ENCODE results near the gene TINAGL1.

TINAGL1 gene

DNA sequence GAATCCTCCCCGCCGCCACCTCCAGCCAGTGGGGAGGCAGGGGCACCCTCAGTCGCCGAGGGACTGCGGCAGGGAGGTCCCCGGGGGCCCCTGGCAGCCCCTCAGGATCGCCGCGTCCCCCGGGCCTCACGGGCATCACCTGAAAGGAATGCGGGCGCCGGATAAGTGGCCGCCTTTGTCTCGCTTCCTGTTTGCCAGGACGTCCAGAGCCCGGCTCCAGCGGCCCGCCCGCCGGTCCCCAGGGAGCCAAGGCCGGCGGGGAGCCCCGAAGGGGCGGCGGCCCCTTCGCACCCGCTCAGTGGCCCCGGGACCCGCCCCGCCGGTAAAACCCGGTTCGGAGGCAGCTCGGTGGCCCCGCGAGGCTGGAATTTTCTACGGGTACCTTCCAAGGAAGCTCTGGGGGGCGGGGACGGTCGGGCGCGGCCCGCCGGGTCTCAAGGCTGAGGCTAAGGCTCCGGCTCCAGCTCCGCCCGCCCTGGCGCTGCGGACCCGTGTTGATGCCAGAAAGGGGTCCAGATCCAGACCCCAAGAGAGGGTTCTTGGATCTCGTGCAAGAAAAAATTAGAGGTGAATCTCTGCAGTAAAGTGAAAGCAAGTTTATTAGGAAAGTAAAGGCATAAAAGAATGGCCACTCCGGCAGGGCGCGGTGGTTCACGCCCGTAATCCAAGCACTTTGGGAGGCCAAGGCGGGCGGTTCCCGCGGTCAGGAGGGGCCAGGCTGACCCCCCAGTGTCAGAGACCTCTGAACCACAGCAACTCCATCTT, 12.6 kb downstream of the TINAGL1 start:
- Histone ChIP-seq H3K36me3 (no peaks in the 10 kb centered on the region), H3K4me1 (peaks cover 6% of the 10 kb centered on the region), H3K27me3 (no peaks in the 10 kb centered on the region), H3K4me3 (ENCODE audit: low read depth, low read length) (no peak overlapping the region), H3K9me3 (no peaks in the 10 kb centered on the region)
- DNase-seq, result no peak
- TF ChIP-seq, protein P1, sequence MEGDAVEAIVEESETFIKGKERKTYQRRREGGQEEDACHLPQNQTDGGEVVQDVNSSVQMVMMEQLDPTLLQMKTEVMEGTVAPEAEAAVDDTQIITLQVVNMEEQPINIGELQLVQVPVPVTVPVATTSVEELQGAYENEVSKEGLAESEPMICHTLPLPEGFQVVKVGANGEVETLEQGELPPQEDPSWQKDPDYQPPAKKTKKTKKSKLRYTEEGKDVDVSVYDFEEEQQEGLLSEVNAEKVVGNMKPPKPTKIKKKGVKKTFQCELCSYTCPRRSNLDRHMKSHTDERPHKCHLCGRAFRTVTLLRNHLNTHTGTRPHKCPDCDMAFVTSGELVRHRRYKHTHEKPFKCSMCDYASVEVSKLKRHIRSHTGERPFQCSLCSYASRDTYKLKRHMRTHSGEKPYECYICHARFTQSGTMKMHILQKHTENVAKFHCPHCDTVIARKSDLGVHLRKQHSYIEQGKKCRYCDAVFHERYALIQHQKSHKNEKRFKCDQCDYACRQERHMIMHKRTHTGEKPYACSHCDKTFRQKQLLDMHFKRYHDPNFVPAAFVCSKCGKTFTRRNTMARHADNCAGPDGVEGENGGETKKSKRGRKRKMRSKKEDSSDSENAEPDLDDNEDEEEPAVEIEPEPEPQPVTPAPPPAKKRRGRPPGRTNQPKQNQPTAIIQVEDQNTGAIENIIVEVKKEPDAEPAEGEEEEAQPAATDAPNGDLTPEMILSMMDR (IDR thresholded peaks at IDR 0.05; ENCODE audit: low read depth, low read length), result no peak

DNA sequence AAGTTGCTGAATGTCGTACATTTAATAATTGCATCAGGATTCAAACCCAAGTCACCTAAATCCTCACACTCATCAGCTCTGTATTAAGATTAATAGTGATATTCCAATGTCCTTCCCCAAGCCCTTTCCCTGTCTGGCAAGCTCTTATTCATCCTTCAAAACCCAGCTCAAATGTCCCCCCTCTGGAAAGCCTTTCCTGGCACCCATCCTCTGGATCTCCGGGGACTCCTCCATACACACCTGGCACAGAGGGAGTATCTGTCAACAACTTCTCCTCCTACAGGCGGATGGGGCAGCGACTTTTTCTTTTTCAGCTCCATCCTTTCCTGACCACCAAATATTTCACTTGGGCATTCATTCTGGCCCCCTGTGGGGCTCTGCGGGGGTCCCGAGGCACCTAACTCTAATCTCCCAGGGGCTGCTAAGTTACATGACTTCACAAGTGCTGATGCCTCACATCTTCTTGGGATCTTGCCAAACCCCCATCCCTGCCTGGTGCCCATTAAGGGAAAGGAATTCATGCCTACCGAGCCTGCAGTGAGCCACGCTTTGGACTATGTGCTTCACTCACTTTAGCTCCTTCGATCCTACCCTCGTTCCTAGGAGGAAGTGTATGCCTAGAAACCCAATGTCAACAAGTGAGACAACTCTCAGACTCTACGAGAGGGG, 15.2 kb downstream of the TINAGL1 start:
- no peaks in the 10 kb centered on the region for H3K9me3 ChIP-seq
- no peak for DNase-seq
- H3K4me1 ChIP-seq, result no peaks in the 10 kb centered on the region
- TF ChIP-seq, protein P1 (IDR thresholded peaks at IDR 0.05; ENCODE audit: low read depth, low read length), result no peak
- H3K36me3 ChIP-seq, result no peaks in the 10 kb centered on the region
- H3K27me3 ChIP-seq, result no peaks in the 10 kb centered on the region
- no peak overlapping the region for H3K4me3 ChIP-seq (ENCODE audit: low read depth, low read length)

DNA sequence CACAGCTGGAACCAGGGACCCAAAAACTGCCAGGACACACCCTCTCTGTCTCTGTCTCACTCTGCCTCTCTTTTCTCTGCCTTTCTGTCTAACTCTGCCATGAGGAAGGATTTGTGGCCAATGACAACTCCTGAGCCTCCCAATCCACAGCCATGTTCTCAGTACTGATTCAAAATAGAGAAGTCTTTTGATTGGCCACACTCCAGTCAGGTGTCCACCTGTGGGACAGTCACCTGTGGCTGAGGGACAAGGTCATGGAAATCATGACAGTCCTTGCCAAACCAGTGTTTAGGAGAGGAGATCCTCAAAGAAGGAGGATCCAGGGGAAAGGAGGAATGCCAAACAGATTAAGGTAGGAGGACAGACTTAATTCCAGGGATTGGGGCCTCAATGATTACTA, 15.8 kb downstream of the TINAGL1 start:
- Histone ChIP-seq H3K36me3 (no peaks in the 10 kb centered on the region), H3K9me3 (no peaks in the 10 kb centered on the region), H3K4me1 (no peaks in the 10 kb centered on the region), H3K4me3 (ENCODE audit: low read depth, low read length) (no peak overlapping the region), H3K27me3 (no peaks in the 10 kb centered on the region)
- no peak for DNase-seq
- TF ChIP-seq, protein P1 (IDR thresholded peaks at IDR 0.05; ENCODE audit: low read depth, low read length), result no peak

DNA sequence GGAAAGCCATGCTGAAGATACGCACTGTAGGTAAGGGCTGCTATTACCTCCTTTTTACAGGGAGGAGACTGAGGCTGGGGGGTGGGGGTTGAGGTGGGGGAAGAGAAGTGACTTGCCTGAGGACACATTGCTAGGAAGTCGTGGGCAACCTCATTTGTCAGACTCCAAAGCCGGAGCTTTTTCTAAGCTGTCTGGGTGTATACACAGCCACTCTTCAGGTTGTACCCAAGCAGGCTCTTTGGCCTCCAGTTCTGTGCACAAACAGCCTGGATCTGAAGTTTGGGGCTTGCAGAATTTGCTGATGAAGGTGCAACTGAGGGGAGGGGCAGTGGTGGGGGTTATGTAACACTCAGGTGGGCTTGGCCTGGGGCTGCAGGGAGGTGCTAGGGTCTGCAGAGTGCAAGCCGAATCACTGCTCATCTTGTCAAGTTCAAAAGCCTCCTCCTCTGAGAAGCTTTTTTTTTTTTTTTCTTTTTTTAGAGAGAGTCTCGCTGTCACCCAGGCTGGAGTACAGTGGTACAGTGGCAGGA, 16.9 kb downstream of the TINAGL1 start:
- Histone ChIP-seq H3K36me3 (no peaks in the 10 kb centered on the region), H3K4me1 (no peaks in the 10 kb centered on the region), H3K27me3 (no peaks in the 10 kb centered on the region), H3K9me3 (no peaks in the 10 kb centered on the region), H3K4me3 (ENCODE audit: low read depth, low read length) (no peak overlapping the region)
- no peak for DNase-seq
- TF ChIP-seq, protein P1 (IDR thresholded peaks at IDR 0.05; ENCODE audit: low read depth, low read length), result no peak

DNA sequence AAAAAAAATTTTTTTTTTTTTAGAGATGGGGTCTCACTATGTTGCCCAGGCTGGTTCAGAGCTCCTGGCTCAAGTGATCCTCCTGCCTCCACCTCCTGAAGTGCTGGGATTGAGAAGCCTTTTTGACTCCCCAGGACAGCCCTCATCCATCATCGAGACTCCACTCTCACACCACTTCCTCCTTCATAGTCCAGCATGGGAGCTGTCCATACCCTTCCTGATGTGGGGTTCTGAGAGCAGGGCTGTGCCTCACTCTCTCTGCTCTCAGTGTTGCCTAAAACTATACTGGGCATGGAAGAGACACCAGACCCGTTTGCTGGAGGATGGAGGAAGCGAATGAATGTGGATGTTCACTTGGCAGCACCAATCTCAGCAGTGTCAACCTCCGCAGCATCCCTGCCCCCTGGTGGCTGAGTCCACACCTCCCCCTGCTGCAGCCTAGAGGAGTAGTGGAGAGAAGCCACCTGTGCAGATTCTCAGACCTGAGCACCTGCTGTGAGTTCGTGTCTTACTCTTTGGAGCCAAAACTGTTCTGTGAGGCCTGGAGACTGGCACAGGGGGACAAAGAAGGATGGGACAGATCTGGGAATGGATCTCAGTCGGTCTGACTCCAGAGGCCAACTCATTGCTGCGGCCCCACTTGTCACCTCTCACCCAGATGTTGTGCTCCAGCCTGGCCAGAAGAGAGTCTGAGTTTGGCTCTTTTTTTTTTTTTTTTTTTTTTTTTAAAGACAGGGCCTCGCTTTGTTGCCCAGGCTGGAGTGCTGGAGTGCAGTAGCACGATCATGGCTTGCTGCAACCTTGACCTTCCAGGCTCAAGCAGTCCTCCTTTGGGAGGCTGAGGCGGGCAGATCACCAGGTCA, 17.7 kb downstream of the TINAGL1 start:
- H3K4me3 ChIP-seq (ENCODE audit: low read depth, low read length), result no peak overlapping the region
- TF ChIP-seq, protein P1 (IDR thresholded peaks at IDR 0.05; ENCODE audit: low read depth, low read length), result peak; percentile 85
- no peaks in the 10 kb centered on the region for H3K9me3 ChIP-seq
- no peaks in the 10 kb centered on the region for H3K4me1 ChIP-seq
- no peaks in the 10 kb centered on the region for H3K27me3 ChIP-seq
- peak; percentile 78 for DNase-seq
- H3K36me3 ChIP-seq, result no peaks in the 10 kb centered on the region
